ENCODE measurements around the gene RNASEH2B. TPM values are rescaled to one million over a fixed set of nuclear protein-coding genes. Genes with fewer than 3 reads are reported as not detected.

RNASEH2B gene
- total RNA-seq, 1 experiment from 2014 or later = 60.2 TPM

- BruUV-seq (replicated peaks) = no TSS peak
- DNase-seq = no peak
- Mint-ChIP-seq H3K27ac (ENCODE audit: unreplicated experiment) (no peak overlapping the region), H3K9me3 (ENCODE audit: unreplicated experiment) (no peaks in the 10 kb centered on the region), H3K4me1 (ENCODE audit: low read depth, unreplicated experiment) (no peaks in the 10 kb centered on the region), H3K27me3 (ENCODE audit: insufficient read depth, unreplicated experiment) (no peaks in the 10 kb centered on the region), H3K36me3 (ENCODE audit: insufficient read depth, unreplicated experiment) (no peaks in the 10 kb centered on the region), H3K4me3 (ENCODE audit: unreplicated experiment) (no peak overlapping the region)
- Histone ChIP-seq H3K4me3 (ENCODE audit: low read depth, low read length) (no peak overlapping the region), H3K27me3 (replicated peaks; ENCODE audit: control insufficient read depth, insufficient read depth, low read length) (no peaks in the 10 kb centered on the region), H3K4me1 (peaks cover 24% of the 10 kb centered on the region; the same call in 1 of the 2 replicates), H3K9me3 (no peaks in the 10 kb centered on the region), H3K36me3 (ENCODE audit: control insufficient read depth, insufficient read depth, low read length) (no peaks in the 10 kb centered on the region)
- intact Hi-C loops (cut with micrococcal nuclease; ENCODE audit: unreplicated experiment) = no loop called here
- POLR2A ChIA-PET = no interaction called here
- no peak for TF ChIP-seq CTCF (IDR thresholded peaks at IDR 0.05; ENCODE audit: insufficient read depth in 1 of 2, low read depth in 1 of 2, low read length in 1 of 2, severe bottlenecking in 1 of 2, unreplicated experiment in 1 of 2)
- CTCF ChIA-PET = no interaction called here
Observed at GRCh38 chr13:50998326-50998725, 88.7 kb downstream of the RNASEH2B start.

DNA sequence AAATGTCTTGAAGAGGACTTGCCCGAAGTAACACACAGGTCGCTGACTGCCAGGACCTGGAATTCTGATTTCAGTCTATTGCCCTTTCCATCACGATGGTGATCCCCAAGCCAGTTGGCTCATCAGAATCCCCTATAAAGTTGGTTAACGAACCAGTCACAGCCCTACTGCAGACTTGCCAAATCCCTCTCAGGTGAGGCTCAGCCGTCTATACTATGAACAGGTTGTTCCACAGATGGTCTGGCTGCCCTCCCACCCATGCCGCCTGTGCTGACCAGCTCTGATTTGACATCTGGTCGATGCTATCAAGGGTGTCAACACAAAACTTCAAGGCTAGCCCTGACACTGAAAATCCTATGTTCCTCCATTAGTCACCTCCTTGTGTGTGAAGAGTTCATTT lies 90.0 kb downstream of the RNASEH2B start:
- H3K36me3 ChIP-seq (ENCODE audit: control insufficient read depth, insufficient read depth, low read length) = no peaks in the 10 kb centered on the region
- DNase-seq = no peak
- Mint-ChIP-seq H3K27ac (ENCODE audit: unreplicated experiment) (no peak overlapping the region), H3K36me3 (ENCODE audit: insufficient read depth, unreplicated experiment) (no peaks in the 10 kb centered on the region), H3K4me3 (ENCODE audit: unreplicated experiment) (no peak overlapping the region), H3K27me3 (ENCODE audit: insufficient read depth, unreplicated experiment) (no peaks in the 10 kb centered on the region), H3K4me1 (ENCODE audit: low read depth, unreplicated experiment) (no peaks in the 10 kb centered on the region), H3K9me3 (ENCODE audit: unreplicated experiment) (no peaks in the 10 kb centered on the region)
- ChIA-PET CTCF (no interaction called here), POLR2A (no interaction called here)
- no peaks in the 10 kb centered on the region for H3K9me3 ChIP-seq
- H3K4me1 ChIP-seq = peaks cover 16% of the 10 kb centered on the region
- no TSS peak for BruUV-seq (replicated peaks)
- intact Hi-C loops (cut with micrococcal nuclease; ENCODE audit: unreplicated experiment) = no loop called here
- H3K27me3 ChIP-seq (replicated peaks; ENCODE audit: control insufficient read depth, insufficient read depth, low read length) = no peaks in the 10 kb centered on the region
- no peak for TF ChIP-seq CTCF (IDR thresholded peaks at IDR 0.05; ENCODE audit: insufficient read depth in 1 of 2, low read depth in 1 of 2, low read length in 1 of 2, severe bottlenecking in 1 of 2, unreplicated experiment in 1 of 2)
- H3K4me3 ChIP-seq (ENCODE audit: low read depth, low read length) = no peak overlapping the region

DNA sequence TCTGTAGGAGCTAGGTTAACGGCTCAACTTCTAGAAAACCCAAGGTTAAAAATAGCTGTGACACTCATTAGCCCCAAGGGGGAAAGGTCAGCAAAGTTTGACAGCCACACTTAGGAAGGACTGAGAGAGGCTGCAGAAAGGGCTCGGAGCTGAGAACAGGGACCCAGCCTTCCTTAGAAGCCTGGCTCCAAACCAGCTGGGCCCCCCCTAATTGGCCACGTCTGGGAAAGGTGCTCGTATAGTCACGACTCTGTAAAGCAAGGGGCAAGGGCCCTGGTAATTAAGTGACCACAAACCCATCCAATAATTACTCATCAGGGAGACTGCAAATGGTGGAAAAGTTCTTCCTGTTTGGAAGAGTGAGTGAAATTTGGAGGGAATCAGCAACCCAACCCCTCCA lies 90.5 kb downstream of the RNASEH2B start:
- POLR2A ChIA-PET = no interaction called here
- DNase-seq = no peak
- peaks cover 17% of the 10 kb centered on the region for H3K4me1 ChIP-seq
- Mint-ChIP-seq H3K9me3 (ENCODE audit: unreplicated experiment) (no peaks in the 10 kb centered on the region), H3K27me3 (ENCODE audit: insufficient read depth, unreplicated experiment) (no peaks in the 10 kb centered on the region), H3K4me1 (ENCODE audit: low read depth, unreplicated experiment) (no peaks in the 10 kb centered on the region), H3K4me3 (ENCODE audit: unreplicated experiment) (no peak overlapping the region), H3K27ac (ENCODE audit: unreplicated experiment) (no peak overlapping the region), H3K36me3 (ENCODE audit: insufficient read depth, unreplicated experiment) (no peaks in the 10 kb centered on the region)
- BruUV-seq (replicated peaks) = no TSS peak
- no peaks in the 10 kb centered on the region for H3K9me3 ChIP-seq
- CTCF ChIA-PET = no interaction called here
- H3K36me3 ChIP-seq (ENCODE audit: control insufficient read depth, insufficient read depth, low read length) = no peaks in the 10 kb centered on the region
- no peak overlapping the region for H3K4me3 ChIP-seq (ENCODE audit: low read depth, low read length)
- TF ChIP-seq CTCF (IDR thresholded peaks at IDR 0.05; ENCODE audit: insufficient read depth in 1 of 2, low read depth in 1 of 2, low read length in 1 of 2, severe bottlenecking in 1 of 2, unreplicated experiment in 1 of 2) = no peak
- intact Hi-C loops (cut with micrococcal nuclease; ENCODE audit: unreplicated experiment) = no loop called here
- H3K27me3 ChIP-seq (replicated peaks; ENCODE audit: control insufficient read depth, insufficient read depth, low read length) = no peaks in the 10 kb centered on the region

Measured in Caco-2 (cell line).